HCT116 (cell line): ENCODE results near the gene GLOD5. TPM values are rescaled to one million over a fixed set of nuclear protein-coding genes. Genes with fewer than 3 reads are reported as not detected.

Source experiments
- ATAC-seq: fragments of 200-7000 bp; cut with Tn5 transposase; 2 replicates; pipeline ENCODE4 v1.9.1; 2020; ENCODE audit warnings: mild to moderate bottlenecking, moderate library complexity
- BruUV-seq: library from RNA; stranded (reverse); fragments of 400-500 nt; replicated peaks from 2 replicates; lab custom pipeline; 2021; lab: Mats Ljungman, UMichigan
- CTCF ChIA-PET: fragments of 300-600 bp; sonication (Branson Sonifier 250); formaldehyde crosslinking; loops from one replicate; lab custom pipeline; 2021; ENCODE audit warnings: antibody characterized with exemption; lab: Charles Lee
- POLR2A ChIA-PET: fragments of 300-600, 350-600 bp; sonication (Branson Sonifier 250); formaldehyde crosslinking; loops from one replicate; lab custom pipeline; 2021; ENCODE audit warnings: antibody characterized with exemption; lab: Charles Lee
- RAD21 ChIA-PET, 2 experiments: fragments of 300-600 bp; sonication (Branson Sonifier 250); formaldehyde crosslinking; loops; one replicate each; lab custom pipeline; 2023; ENCODE audit warnings: low total read pairs in 2 of 2; ENCODE audit not compliant: uncharacterized antibody in 2 of 2, unreplicated experiment in 2 of 2, low non-redundant PET in 1 of 2; lab: Charles Lee
- DNase-seq: peaks from one replicate; pipeline ENCODE4 v3.0.0-alpha.2; 2010; ENCODE audit warnings: low read depth, low spot score
- H2AFZ ChIP-seq: fragments of 200-600 bp; shearing (Covaris generic), sonication (generic); 2 replicates; pipeline ENCODE4 v1.6.1; 2017; ENCODE audit warnings: low read depth, mixed run types, mixed read lengths, antibody characterized with exemption, low read length; ENCODE audit not compliant: poor library complexity, severe bottlenecking
- H3K27ac ChIP-seq: 2 replicates; pipeline ENCODE4 v1.5.1; 2012; ENCODE audit warnings: low read depth, low read length
- H3K27me3 ChIP-seq: fragments of 200-600 bp; sonication (generic); 2 replicates; pipeline ENCODE4 v1.6.1; 2016; ENCODE audit warnings: mixed run types, low read length, mixed read lengths; ENCODE audit not compliant: insufficient read depth
- H3K36me3 ChIP-seq, 2 experiments: fragments of 200-500 bp in 1 of 2; fragments of 200-600 bp in 1 of 2; sonication (Bioruptor generic) in 1 of 2; sonication (generic) in 1 of 2; 2 replicates each; pipeline versions ENCODE4 v1.5.1 to v1.6.1; 2014 to 2016; ENCODE audit warnings: low read length in 2 of 2, inconsistent platforms in 1 of 2, mixed read lengths in 1 of 2, mixed run types in 1 of 2; ENCODE audit not compliant: insufficient read depth in 2 of 2, control insufficient read depth in 1 of 2
- H3K4me1 ChIP-seq, 2 experiments: fragments of 200-600 bp in 1 of 2; sonication (generic) in 1 of 2; 2 replicates each; pipeline versions ENCODE4 v1.5.1 to v1.6.1; 2012 to 2017; ENCODE audit warnings: low read length in 2 of 2, inconsistent platforms in 1 of 2, mild to moderate bottlenecking in 1 of 2, mixed read lengths in 1 of 2, mixed run types in 1 of 2, moderate library complexity in 1 of 2; ENCODE audit not compliant: insufficient read depth in 2 of 2, control insufficient read depth in 1 of 2
- H3K4me2 ChIP-seq: fragments of 200-600 bp; sonication (generic); 2 replicates; pipeline ENCODE4 v1.6.1; 2017; ENCODE audit warnings: mixed run types, low read length, mixed read lengths
- H3K4me3 ChIP-seq, 2 experiments: fragments of 200-600 bp in 1 of 2; sonication (generic) in 1 of 2; replicated peaks in 1 of 2; 2 replicates each; pipeline ENCODE4 v1.5.1; 2011 to 2016; ENCODE audit warnings: low read length in 2 of 2, control low read depth in 1 of 2, low read depth in 1 of 2, mild to moderate bottlenecking in 1 of 2, mixed read lengths in 1 of 2, mixed run types in 1 of 2
- H3K79me2 ChIP-seq: fragments of 200-600 bp; sonication (generic); 2 replicates; pipeline ENCODE4 v1.6.1; 2017; ENCODE audit warnings: mild to moderate bottlenecking, mixed run types, low read length, moderate library complexity, mixed read lengths; ENCODE audit not compliant: insufficient read depth
- H3K9ac ChIP-seq: fragments of 200-600 bp; sonication (generic); 2 replicates; pipeline ENCODE4 v1.6.1; 2016; ENCODE audit warnings: low read length, mixed read lengths
- H3K9me2 ChIP-seq: fragments of 200-600 bp; sonication (generic), shearing (Covaris generic); 2 replicates; pipeline ENCODE4 v1.6.1; 2017; ENCODE audit warnings: mixed run types, mild to moderate bottlenecking, moderate library complexity; ENCODE audit not compliant: insufficient read depth
- H3K9me3 ChIP-seq, 2 experiments: fragments of 200-500 bp in 1 of 2; fragments of 200-600 bp in 1 of 2; sonication (Bioruptor generic) in 1 of 2; sonication (generic) in 1 of 2; 2 replicates each; pipeline ENCODE4 v1.6.1; 2014 to 2017; ENCODE audit warnings: low read length in 2 of 2, mixed read lengths in 2 of 2, inconsistent platforms in 1 of 2, low read depth in 1 of 2, mild to moderate bottlenecking in 1 of 2, mixed run types in 1 of 2, moderate library complexity in 1 of 2; ENCODE audit not compliant: control insufficient read depth in 1 of 2, insufficient read depth in 1 of 2
- H4K20me1 ChIP-seq: fragments of 200-600 bp; sonication (generic), shearing (Covaris generic); 2 replicates; pipeline ENCODE4 v1.6.1; 2017; ENCODE audit warnings: mixed run types, mild to moderate bottlenecking, moderate library complexity; ENCODE audit not compliant: insufficient read depth
- CBX3 ChIP-seq: IDR thresholded peaks from 2 replicates; pipeline ENCODE4 v1.6.1; 2012; ENCODE audit warnings: low read depth
- CEBPB ChIP-seq: IDR thresholded peaks from 2 replicates; pipeline ENCODE4 v1.6.1; 2012; ENCODE audit warnings: low read depth
- EGR1 ChIP-seq: IDR thresholded peaks from 2 replicates; pipeline ENCODE4 v1.6.1; 2012; ENCODE audit warnings: low read depth
- EZH2 ChIP-seq: fragments of 200-600 bp; sonication (generic); IDR thresholded peaks from 2 replicates; pipeline ENCODE4 v1.6.1; 2017; ENCODE audit warnings: antibody characterized with exemption, mixed run types
- POLR2AphosphoS5 ChIP-seq: IDR thresholded peaks from 2 replicates; pipeline ENCODE4 v1.6.1; 2011; ENCODE audit warnings: mild to moderate bottlenecking, low read depth, low read length, moderate library complexity
- SIN3A ChIP-seq: IDR thresholded peaks from 2 replicates; pipeline ENCODE4 v1.6.1; 2012; ENCODE audit warnings: low read depth
- ZFX ChIP-seq: fragments of 450-650 bp; IDR thresholded peaks from 2 replicates; pipeline ENCODE4 v1.6.1; 2017
- ZNF274 ChIP-seq: fragments of 200-500 bp; sonication (Bioruptor generic); IDR thresholded peaks from 2 replicates; pipeline ENCODE4 v1.6.1; 2014; ENCODE audit warnings: mild to moderate bottlenecking, low read depth, low read length, inconsistent platforms
- intact Hi-C: fragments of 100-400 bp; cut with micrococcal nuclease; formaldehyde crosslinking; loops from 2 replicates; pipeline ENCODE4 v1.10.0; 2022
- total RNA-seq: library from RNA; stranded (reverse); gene quantifications from one replicate; pipeline ENCODE4 v1.2.1, GENCODE V29; 2021; ENCODE audit not compliant: unreplicated experiment
- TF ChIP-seq, protein P1 (sequence below), 3 experiments: fragments of 200-600 bp in 1 of 3; sonication (generic) in 1 of 3; IDR thresholded peaks in 2 of 3; conservative IDR thresholded peaks in 1 of 3; 2 replicates each; pipeline ENCODE4 v1.5.1; 2012 to 2017; ENCODE audit warnings: low read depth in 2 of 3, low read length in 2 of 3, antibody characterized with exemption in 1 of 3, borderline replicate concordance in 1 of 3, control low read depth in 1 of 3, mild to moderate bottlenecking in 1 of 3, mixed read lengths in 1 of 3, mixed run types in 1 of 3, moderate library complexity in 1 of 3; ENCODE audit not compliant: insufficient read depth in 1 of 3
- TF ChIP-seq, protein P2 (sequence below): IDR thresholded peaks from 2 replicates; pipeline ENCODE4 v1.6.1; 2011; ENCODE audit warnings: mild to moderate bottlenecking, low read length, moderate library complexity; ENCODE audit not compliant: insufficient replicate concordance; ENCODE audit errors: extremely low read depth
- TF ChIP-seq, protein P3 (sequence below): IDR thresholded peaks from 2 replicates; pipeline ENCODE4 v1.6.1; 2012

GLOD5 gene
- total RNA-seq, 1 experiment from 2014 or later, result not detected

DNA sequence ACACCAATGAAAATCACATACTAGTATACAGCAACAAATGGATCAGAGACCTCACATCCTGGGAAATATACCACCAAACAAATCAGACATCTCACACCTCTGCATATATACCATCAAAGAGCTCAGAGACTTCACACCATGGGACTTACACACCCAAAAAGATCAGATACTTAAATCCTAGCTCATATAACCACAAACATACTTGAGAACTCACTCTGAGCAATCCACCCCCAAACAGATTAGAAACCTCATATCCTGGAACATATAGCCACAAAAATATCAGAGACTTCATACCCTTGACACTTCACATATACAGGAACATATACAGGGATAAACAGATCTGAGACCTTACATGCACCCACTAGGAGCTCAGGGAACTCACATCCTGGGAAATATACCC is 32.9 kb upstream of the GLOD5 start:
- H3K9ac ChIP-seq, result no peak overlapping the region
- CTCF ChIA-PET, result no interaction called here
- no TSS peak for BruUV-seq

DNA sequence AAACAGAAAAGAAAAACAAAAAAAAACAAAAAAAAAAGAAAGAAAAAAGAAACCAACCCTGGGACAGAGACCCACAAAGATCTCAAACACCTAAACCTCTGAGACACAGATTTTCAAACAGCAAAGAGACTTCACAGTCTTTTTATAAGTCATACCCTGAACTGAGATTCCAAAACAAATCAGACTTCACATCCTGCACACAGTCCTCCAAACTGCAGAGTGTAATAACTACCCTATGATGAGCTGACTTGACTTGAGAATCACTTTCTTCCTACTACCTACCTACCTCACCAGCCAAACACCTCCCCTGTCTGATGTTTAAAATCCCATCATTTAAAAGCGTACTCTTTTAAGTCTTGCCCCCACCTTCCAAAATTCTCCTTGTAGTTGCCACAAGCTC is 25.2 kb upstream of the GLOD5 start:
- H3K4me2 ChIP-seq, result peak overlapping the region; percentile 90
- DNase-seq, result no peak
- ATAC-seq, result no peak
- H3K4me1 ChIP-seq, result peaks cover 6 to 12% of the 10 kb centered on the region in 2 experiments; a peak in 3 of 4 replicates
- H2AFZ ChIP-seq, result no peak overlapping the region
- H3K79me2 ChIP-seq, result no peaks in the 10 kb centered on the region
- peak overlapping the region; percentile 61 to 72 for H3K4me3 ChIP-seq
- H3K9me3 ChIP-seq, result no peaks in the 10 kb centered on the region
- RAD21 ChIA-PET, result no interaction called here
- H3K9me2 ChIP-seq, result no peaks in the 10 kb centered on the region
- peak overlapping the region; percentile 51 for H3K9ac ChIP-seq
- CTCF ChIA-PET, result no interaction called here
- intact Hi-C loops, result no loop called here
- H3K27me3 ChIP-seq, result no peaks in the 10 kb centered on the region
- no peaks in the 10 kb centered on the region for H3K36me3 ChIP-seq
- 0 out of 2 replicates have a peak overlapping the region, but pooled peaks have one; percentile 12 for H3K27ac ChIP-seq
- TF ChIP-seq, protein P1, sequence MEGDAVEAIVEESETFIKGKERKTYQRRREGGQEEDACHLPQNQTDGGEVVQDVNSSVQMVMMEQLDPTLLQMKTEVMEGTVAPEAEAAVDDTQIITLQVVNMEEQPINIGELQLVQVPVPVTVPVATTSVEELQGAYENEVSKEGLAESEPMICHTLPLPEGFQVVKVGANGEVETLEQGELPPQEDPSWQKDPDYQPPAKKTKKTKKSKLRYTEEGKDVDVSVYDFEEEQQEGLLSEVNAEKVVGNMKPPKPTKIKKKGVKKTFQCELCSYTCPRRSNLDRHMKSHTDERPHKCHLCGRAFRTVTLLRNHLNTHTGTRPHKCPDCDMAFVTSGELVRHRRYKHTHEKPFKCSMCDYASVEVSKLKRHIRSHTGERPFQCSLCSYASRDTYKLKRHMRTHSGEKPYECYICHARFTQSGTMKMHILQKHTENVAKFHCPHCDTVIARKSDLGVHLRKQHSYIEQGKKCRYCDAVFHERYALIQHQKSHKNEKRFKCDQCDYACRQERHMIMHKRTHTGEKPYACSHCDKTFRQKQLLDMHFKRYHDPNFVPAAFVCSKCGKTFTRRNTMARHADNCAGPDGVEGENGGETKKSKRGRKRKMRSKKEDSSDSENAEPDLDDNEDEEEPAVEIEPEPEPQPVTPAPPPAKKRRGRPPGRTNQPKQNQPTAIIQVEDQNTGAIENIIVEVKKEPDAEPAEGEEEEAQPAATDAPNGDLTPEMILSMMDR (IDR thresholded peaks at IDR 0.05 in 2 of 3, conservative IDR thresholded peaks at IDR 0.05 in 1 of 3; ENCODE audit: borderline replicate concordance in 1 of 3, insufficient read depth in 1 of 3, low read depth in 2 of 3, low read length in 2 of 3), result no peak
- no peak for TF ChIP-seq POLR2AphosphoS5
- no peak for TF ChIP-seq ZNF274
- TF ChIP-seq SIN3A, result no peak
- TF ChIP-seq, protein P2, sequence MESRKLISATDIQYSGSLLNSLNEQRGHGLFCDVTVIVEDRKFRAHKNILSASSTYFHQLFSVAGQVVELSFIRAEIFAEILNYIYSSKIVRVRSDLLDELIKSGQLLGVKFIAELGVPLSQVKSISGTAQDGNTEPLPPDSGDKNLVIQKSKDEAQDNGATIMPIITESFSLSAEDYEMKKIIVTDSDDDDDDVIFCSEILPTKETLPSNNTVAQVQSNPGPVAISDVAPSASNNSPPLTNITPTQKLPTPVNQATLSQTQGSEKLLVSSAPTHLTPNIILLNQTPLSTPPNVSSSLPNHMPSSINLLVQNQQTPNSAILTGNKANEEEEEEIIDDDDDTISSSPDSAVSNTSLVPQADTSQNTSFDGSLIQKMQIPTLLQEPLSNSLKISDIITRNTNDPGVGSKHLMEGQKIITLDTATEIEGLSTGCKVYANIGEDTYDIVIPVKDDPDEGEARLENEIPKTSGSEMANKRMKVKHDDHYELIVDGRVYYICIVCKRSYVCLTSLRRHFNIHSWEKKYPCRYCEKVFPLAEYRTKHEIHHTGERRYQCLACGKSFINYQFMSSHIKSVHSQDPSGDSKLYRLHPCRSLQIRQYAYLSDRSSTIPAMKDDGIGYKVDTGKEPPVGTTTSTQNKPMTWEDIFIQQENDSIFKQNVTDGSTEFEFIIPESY, result no peak
- TF ChIP-seq, protein P3, sequence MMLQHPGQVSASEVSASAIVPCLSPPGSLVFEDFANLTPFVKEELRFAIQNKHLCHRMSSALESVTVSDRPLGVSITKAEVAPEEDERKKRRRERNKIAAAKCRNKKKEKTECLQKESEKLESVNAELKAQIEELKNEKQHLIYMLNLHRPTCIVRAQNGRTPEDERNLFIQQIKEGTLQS, result no peak
- no peak for TF ChIP-seq EZH2
- no peak for TF ChIP-seq ZFX
- TF ChIP-seq, all 23 proteins: peak for 0
- no peaks in the 10 kb centered on the region for H4K20me1 ChIP-seq
- POLR2A ChIA-PET, result no interaction called here
- BruUV-seq, result no TSS peak

More for the DNA sequence above, 32.9 kb upstream of the GLOD5 start:
- H3K9me2 ChIP-seq, result no peaks in the 10 kb centered on the region
- ChIA-PET RAD21 (no interaction called here), POLR2A (interaction anchor here (0.8 kb wide), 1 partner anchor 8 kb away, joined by 3 read pairs; no protein-coding TSS in a partner anchor)
- no peak for ATAC-seq
- no peak overlapping the region for H2AFZ ChIP-seq
- H3K9me3 ChIP-seq, result no peaks in the 10 kb centered on the region
- DNase-seq, result no peak
- H3K27me3 ChIP-seq, result no peaks in the 10 kb centered on the region
- H4K20me1 ChIP-seq, result no peaks in the 10 kb centered on the region
- H3K4me3 ChIP-seq, result no peak overlapping the region
- no peaks in the 10 kb centered on the region for H3K79me2 ChIP-seq
- intact Hi-C loops, result loop anchor here (10.0 kb wide), 1 partner anchor 64 kb away; no protein-coding TSS in a partner anchor
- H3K36me3 ChIP-seq, result no peaks in the 10 kb centered on the region
- no peaks in the 10 kb centered on the region for H3K4me1 ChIP-seq
- H3K27ac ChIP-seq, result no peak overlapping the region
- no peak overlapping the region for H3K4me2 ChIP-seq
- TF ChIP-seq EGR1, result no peak
- no peak for TF ChIP-seq CBX3
- TF ChIP-seq CEBPB, result no peak
- TF ChIP-seq, all 23 proteins: peak for 0
